Measurements from ENCODE around the gene SCN8A.
A peak's percentile ranks its signal among the peaks of the same experiment; 100 is the strongest.

Gene SCN8A

DNA sequence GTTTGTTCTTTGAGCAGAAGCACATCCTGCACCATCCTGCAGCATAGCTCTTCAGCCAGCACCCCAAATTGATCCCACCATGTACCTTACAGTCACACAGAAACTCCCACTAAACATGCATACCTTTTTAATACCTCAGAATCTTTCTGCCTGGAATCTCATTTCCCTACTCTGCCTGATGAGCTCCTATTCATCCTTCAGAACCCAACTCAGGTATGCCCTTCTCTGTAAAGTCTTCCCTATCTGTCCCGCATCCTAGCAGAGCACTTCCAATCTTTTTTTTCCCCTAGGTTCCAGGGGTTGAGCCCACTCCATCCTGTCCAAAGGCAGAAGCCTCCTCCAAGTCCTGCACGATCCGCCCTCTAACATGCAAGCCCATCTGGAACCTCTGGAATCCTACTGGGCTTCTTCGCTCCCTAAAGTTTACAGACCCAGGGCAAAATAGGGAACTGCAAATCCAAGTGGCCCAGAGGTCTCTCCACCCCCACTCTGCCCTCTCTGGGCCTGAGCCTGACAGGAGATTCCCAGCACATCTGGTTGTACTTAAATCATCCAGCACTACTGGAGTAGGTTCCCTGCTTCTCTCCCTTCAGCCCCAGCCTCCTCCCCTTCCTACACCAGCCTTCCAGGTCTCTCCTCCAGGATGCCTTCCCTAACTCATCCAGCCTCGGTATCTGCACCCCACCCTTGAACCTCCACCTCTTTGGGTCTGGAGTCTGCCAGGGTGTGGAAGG lies 261.5 kb downstream of the SCN8A start:
- no peak for DNase-seq (ENCODE audit: low read depth)

DNA sequence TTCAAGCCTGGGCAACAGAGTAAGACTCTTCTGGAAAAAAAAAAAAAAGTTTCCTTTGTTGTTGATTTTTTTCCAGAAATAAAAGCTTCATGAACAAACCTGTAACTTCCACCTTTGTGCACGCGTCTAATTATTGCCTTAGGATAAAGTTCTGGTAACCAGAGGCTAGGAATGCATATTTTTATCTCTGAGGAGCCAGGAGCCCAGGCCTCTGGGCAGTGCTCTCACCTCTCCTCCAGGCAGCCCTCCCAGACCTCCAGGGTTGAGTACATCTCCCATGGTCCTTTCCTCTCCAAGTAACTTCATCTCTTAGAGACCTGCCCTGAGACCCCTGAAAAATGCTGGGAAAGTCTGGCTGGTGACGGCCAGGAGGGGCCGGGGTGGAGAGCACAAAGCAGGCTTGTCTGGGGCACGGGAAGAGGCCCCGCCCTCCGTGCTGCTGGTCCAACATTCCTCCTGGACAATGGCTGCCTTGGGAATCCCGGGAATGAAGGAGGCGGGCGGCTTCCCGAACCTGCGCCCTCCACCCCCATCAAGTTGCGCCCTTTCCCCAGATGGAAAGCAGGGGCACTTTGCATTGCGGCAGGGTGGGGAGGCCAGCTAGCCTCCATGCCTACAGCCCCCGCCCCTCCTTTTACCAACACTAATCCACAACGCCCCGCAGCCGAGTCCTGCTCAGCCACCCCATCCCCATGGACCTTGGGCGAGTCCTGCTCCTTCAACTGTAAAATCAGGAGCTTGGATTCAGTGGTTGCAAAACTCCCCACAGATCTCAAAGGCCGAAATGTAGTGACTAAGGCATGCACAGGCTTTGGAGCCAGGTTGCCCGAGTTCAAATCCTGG lies 264.8 kb downstream of the SCN8A start:
- DNase-seq (ENCODE audit: low read depth), result peak; percentile 32

DNA sequence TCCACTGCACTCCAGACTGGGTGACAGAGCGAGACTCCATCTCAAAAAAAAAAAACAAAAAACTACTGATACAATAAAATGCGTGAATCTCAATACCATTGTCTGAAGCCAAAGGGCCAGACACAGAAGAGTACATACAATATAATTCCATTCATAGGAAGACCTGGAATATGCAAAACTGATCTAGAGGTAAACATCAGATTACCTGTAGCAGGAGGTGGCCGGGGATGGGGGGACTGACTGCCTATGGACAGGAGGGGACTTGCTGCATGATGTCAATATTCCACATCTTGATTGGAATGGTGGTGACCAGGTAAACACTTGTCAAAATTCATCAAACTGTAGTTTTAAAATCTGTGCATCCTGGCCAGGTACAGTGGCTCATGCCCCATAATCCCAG lies 270.0 kb downstream of the SCN8A start:
- no peak for DNase-seq (ENCODE audit: low read depth)

All from stromal cell of bone marrow (primary cell).